Fibroblast of skin of abdomen (primary cell): ENCODE data around the gene TRIM63. TPM values are rescaled to one million over a fixed set of nuclear protein-coding genes. Genes with fewer than 3 reads are reported as not detected.
"Not testable (repeated sequence)": the region's sequence is repeated elsewhere in the genome, so short reads cannot be mapped to it uniquely, and the experiment has no call there.

Experiments used
- DNase-seq: peaks from one replicate; pipeline ENCODE4 v3.0.0-alpha.2; 2013
- polyA plus RNA-seq, 2 experiments: library from polyadenylated mRNA; unstranded; fragments of 120-200 nt; gene quantifications; one replicate each; pipeline ENCODE4 v1.2.1, GENCODE V29; 2013; ENCODE audit not compliant: insufficient read length in 2 of 2

The TRIM63 gene
- polyA plus RNA-seq (2013, experiment 1 of 2; ENCODE audit: insufficient read length), result 0.26 TPM
- polyA plus RNA-seq (2013, experiment 2 of 2; ENCODE audit: insufficient read length), result 0.17 TPM

DNA sequence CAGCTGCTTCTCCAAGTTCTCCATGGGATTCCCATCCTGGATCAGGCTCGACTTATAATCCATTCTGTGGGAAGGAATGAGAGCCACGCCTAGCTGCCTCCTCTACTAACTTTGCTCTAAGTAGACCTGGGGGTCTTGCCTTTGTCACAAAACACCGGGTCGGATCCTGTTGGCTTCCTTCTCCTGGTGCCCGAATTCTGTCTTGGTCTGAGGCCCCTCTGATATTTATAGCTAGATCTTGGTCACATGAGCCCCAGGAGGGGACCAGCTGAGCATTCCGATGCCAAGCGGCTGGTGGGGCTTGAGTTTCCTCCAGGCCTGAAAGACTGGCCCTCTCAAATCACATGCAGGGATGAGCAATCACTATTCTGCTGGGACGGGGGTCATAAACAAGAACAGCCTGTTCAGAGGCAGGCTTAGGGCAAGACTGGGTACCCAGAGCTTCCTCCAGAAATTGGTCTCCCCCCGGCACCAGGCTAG is at the start of gene TRIM63:
Gene TRIM63, minus strand, starts transcription at position 199 of the 480 bp plus-strand sequence. Its CDS starts 136 bp downstream, at position 63.
- DNase-seq, result no peak

DNA sequence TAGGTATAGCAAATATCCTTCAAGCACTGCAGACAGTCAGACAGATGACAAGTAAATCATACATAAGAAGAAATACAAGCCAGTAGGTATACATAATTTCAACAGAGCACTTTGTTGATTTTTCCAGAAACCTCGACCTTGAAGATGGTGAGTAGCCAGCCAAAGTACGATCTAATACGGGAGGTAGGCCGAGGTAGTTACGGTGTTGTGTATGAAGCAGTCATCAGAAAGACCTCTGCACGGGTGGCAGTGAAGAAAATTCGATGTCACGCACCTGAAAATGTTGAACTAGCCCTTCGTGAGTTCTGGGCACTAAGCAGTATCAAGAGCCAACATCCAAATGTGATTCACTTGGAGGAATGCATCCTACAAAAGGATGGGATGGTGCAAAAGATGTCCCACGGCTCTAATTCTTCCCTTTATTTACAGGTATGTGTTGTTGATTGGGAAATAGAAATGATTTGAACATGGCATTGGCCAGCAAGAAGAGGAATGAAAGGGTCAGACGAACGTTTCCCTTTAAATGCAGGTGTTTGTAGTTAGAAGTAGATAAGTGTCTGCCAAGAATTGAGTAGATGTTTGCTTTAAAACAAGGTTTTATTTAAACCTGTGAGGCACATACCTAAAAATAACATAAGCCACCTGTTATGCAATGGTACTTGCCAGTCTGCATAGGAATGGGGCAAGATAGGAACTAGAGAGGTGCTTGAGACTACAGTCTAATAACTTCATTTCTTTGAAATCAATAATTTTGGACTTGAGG is 46.9 kb upstream of the TRIM63 start:
- no peak for DNase-seq

DNA sequence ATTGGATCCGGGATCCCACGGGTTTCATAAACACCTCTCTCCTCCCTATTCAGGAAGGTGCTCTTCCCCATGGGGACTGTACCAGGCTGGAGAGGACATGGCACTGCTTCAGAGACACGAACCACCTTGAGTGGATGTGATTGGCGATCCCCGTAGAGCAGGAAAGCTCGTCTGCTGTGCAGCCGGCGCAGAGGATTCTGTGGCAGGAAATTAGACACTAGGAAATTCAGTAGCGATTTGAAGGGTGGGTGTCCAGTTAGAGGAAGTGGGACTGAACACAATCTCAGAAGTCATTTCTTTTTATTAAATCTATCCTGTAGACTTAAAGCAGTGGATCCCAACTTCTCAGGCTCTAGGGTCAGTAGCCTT is 45.0 kb upstream of the TRIM63 start:
- DNase-seq, result no peak

DNA sequence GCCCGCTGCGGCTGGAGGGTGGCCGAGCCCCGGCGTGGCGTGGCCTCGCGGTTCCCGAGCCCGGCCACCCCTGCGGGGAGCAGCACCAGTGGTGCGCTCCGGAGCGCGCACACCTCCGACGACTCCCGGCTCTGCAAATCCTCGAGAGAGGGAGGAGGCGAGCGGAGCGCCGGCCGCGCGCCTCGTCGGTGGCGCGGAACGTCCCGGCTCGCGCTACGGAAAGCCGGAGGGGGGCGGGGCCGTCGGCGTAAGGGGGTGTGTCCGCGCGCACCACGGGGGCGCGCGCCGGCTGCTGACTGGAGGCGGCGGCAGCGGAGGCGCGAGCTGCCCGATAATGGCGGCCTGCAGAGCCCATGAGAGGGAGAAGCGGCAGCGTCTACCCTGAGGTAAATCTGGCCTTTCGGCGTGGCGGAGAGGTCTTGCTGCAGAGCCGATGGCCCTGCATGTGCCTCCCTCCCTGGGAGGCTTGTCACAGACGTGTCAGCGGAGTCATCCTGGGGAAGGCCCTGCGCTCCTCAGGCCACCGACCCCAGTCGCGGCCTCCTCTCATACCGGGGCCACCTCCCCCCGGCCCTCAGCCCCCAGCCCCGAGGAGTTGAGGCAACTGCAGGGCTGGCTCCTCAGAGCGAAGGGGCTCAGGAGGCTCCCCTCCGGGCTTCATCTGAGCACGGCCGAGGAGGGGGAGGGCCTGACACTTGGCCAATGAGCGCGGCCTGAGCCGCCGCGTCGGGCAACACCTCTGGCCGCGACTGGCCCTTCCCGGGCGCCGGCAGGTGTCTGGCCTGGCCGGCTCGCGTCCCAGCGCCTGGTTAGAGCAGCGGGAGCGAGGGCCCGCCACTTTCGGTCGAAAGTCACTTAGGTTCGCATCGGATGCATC is 44.3 kb upstream of the TRIM63 start, which contains the start of gene PDIK1L:
Gene PDIK1L, plus strand, starts transcription at position 295 of the 877 bp plus-strand sequence. CDS start 2,485 bp downstream, outside the sequence.
- DNase-seq, result peak; percentile 96

DNA sequence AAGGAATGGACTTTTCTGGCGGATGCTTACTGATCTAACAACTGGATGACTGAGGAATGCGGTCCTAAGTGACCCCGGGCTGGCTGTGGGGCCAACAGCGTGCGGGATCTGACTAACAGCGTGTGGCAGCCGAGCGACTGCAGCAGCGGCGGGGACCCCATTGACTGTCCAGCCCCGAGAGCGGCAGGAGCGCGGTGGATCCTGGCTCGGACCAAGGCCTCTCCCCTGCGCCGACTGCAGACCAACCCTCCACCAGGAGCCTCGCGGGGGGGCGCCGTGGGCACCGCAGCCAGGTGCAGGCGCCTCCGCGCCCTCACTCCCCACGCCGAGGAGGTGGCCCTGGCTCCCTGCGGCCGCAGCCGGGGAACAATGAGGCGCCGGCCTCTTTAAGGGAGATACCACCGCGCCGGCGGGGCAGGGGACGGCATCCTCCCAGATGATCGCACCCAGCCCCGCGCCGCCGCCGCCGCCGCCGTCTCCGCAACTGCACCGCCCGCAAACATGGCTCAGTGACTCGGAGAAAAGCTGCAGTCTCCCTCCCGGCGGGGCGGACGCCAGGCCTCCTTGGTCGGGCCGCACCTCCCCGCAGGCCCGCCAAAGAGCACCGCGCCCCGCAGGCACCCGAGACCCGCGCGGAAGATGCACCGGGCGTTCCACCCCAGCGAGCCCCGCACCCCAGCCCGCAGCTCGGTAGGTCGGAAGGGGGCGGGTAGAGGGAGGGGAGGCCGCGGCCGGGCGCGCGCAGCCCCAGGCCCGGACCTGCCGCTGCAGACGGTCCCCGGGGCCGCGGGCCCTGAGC is 43.5 kb upstream of the TRIM63 start:
- peak; percentile 70 for DNase-seq

DNA sequence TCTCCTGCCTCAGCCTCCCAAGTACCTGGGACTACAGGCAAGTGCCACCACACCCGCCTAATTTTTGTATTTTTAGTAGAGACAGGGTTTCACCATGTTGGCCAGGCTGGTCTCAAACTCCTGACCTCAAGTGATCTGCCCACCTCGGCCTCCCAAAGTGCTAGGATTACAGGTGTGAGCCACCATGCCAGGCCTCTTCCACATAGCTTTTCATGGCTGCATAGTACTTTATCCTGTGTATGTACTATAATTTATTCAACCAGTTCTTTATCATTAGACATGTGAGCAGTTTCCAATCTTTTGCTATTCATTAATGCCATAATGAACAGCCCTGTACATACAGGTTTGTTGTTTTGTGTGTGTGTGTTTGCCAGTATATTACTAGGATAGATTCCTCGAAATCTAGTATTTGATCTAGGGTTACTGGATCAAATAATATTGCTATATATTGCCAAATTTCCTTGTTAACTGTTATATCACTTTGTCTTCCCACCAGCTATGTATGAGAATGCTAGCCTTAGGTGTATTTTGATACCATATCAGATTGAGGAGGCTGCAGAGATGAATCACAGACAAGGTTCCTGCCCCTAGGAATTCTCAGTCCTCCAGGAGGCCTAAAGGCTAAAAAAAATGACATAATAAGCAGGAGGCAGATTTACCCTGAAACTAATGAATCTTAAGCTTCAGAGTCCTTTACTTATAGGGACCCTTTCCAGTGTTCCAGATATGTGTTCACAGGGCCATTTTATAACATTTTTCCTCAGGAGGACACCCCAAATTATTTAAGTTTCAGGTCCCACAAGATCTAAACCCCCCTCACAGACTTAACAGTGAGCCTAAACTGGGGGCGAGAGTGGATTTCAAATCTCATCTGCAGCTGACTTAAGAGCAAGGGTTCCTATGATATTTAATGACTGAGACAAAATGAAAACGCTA is 42.1 kb upstream of the TRIM63 start:
- DNase-seq, result no peak

DNA sequence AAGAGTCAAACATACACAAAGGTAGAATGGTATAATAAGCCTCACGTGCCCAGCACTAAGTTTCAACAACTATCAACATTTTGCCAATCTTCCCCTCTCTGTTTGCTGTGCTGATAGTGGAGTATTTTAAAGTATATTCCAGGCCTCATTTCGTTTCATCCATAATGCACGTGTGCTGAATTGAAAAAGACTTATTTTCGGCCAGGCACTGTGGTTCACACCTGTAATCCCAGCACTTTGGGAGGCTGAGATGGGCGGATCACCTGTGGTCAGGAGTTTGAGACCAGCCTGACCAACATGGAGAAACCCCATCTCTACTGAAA is 37.8 kb upstream of the TRIM63 start:
- not testable (repeated sequence) for DNase-seq

DNA sequence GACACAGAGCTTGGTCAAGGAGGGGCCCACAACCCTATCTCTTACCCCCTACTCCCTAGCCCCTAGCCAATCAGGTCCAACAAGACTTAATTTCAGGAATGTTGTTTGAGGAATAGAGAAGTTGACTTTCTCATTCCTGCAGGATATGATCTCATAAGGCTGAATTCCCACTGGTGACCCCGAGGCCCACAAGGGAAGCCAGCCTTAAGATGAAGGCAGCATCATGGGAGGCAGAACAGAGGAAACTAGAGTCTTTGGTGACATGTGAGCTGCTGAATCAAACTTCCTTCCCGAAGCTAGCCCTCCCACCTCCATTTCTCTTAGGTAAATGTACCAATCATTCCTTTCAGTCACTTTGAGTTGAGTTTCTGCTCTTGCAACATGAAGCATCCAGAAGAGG is 35.1 kb upstream of the TRIM63 start:
- DNase-seq, result no peak

DNA sequence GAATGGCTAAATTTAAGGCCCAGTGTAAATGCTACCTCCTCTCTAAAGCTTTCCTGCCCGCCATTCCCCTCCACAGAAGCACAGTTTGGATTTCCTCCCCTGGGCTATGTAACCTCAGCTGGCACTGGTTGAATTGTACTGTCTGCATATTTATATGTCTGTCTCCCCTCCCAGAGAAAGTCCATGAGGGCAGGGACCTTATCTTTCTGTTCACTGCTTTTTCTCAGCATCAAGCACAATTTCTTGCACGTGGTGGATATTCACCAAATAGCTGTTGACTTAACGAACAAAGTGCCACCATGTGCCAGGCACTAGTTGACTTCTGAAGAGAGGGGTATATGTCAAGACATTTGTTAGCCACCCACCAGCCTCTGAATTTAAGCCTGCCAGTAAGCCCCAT is 34.7 kb upstream of the TRIM63 start:
- DNase-seq, result no peak

DNA sequence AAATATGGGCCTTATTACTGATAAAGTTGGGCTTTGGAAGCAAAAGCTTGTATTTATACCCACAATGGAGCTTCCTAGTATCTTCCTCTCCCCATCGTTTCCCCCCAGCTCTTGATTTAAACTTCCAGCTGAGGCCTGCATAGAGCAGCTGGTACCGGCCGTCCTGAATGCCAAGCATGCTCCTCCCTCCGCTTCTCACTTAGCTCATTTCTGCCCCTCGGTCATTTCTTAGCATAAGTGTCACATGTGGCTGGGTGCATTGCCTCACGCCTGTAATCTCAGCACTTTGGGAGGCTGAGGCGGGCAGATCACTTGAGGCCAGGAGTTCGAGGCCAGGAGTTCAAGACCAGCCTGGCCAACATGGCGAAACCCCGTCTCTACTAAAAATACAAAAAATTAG is 32.8 kb upstream of the TRIM63 start:
- DNase-seq, result not testable (repeated sequence)

DNA sequence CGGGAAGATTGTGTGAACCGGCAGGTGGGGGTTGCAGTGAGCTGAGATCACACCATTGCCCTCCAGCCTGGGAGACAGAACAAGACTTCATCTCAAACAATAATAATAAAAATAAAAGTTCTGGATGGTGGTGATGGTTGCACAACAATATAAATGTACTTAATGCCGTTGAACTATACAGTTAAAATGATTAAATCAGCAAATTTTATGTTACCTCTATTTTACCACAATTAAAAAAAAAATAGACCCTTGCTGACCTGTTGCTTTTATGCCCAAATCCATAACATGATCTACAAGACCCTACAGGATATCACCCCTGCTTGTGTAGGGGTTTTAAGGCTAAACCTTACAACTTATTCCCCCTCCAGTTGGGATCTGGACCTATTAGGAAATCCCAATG is 32.4 kb upstream of the TRIM63 start:
- no peak for DNase-seq

DNA sequence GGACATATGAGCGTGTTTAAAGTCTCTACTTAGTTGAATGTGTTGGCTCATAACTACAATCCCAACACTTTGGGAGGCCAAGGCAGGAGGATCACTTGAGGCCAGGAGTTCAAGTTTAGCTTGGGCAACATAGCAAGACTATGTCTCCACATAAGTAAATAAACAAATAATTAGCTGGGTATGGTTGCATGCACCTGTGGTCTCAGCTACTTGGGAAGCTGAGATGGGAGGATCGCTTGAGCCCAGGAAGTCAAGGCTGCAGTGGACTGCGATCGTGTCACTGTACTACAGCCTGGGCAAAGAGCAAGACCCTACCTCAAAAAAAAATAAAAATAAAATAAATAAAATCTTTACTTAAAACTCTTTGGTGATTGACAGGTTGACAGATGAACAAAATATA is 31.2 kb upstream of the TRIM63 start:
- no peak for DNase-seq

DNA sequence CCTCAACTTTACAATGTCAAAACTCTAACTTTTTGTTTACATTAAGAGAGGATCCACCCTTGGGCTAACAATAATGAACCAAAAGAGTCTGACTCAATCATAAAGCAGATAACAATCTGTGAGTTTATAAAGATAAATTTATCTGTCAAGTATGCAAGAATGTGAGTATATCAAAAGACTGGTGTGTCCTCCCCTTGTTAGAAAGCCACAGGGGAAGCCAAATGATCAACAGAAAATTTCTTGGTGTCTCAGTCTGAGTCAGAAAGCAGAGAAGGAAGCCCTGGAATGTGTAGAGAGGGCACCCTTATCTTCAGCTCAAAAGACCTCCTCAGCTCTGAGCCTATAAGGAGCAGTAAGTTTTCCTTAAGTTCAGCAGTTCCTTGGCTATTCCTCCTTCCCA is 30.3 kb upstream of the TRIM63 start:
- peak; percentile 59 for DNase-seq

DNA sequence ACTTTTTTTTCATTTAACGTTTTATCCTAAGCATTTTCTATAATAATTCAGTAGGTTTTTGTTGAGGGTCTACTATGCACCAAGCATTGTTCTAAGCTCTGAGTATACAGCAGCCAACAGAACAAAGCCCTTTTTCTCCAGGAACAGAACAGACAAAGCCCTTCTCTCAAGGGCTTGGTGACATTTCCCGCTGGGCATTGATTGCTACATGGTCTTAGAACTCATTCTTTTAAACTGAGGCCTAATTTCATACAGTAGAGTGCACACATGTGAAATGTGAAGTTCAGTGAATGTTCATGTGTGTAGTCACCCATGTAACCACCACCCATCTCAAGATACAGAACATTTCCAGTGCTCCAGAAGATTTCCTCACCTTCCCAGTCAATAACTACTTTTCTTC is 29.0 kb upstream of the TRIM63 start:
- no peak for DNase-seq

DNA sequence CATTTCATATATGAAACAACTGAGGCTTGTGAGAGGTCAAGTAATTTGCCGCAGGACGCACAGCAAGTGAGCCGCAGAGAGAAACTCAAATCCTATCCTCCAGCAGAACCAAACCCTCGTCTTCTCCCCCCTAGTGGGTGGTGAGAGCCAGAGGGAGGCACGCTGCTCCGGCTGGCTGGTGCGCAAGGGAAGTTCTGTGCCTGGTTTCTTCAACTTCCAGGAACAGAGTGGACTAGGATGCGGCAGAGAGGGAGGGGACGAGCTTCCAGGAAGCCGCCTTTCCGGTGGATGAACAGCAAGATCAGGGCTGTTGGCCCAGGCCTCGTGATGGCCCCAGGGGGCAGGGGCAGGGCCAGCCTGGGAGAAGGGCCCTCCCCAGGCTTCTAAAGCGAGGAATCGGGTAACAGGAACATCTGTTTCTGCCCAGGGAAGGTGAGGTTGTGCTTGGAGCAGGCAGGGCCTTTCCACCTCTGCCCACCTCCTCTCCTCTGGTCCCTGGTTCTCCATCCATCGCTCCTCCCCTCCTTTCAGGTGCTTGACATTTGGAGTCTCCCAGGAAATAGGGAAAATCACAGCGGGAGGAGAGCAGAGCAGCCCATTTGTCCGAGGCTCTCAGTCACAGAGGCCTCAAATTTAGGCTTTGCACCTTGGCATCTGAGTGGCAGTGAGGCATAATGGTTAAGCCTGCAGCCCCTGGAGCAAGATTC is 27.4 kb upstream of the TRIM63 start:
- DNase-seq, result no peak

DNA sequence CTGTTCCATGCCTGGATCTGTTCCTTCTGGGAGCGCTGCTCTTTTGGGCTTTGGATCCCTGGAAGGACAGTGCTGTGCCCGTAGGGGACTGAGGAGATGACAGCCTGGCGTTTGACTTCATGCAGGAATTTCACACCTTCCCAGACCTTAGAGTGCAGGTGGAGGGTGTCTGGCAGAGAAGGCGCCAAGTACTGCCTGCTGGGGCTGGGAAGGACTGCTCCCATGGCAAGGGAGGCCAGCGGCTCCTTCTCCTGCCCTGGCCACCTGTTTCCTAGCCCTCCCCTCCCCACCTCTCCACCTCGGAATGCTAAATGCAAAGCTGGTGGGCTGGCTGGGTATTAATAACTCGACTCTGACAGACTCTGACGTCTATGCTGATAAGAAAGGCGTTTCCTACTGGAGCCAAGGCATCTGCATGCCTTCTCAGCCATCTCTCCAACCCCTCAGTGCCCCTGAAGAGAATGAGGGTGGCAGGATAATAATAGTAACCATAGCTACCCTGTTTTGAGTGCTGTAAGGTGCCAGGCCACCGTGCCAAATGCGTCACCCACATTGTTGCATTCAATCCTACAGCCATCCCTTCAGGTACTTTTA is 26.7 kb upstream of the TRIM63 start:
- DNase-seq, result no peak

DNA sequence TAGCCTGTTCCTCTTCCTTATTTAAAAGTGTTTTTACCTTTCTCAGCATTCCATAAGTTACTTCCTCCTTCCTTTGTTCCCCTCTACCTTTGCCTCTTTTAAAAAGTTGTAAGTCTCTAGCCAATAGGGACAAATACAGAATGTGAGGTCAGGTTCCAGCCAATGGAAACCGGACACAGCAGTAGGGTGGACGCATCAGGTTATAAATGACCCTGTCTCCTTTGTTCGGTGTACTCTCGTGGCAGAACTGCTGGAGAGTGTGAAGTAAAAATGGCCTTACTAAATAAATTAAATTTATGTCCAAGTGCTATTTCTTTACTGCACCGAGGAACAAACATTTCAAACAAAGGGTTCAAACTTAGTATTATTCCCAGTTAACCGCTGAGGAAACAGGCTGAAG is 26.1 kb upstream of the TRIM63 start:
- DNase-seq, result not testable (repeated sequence)

DNA sequence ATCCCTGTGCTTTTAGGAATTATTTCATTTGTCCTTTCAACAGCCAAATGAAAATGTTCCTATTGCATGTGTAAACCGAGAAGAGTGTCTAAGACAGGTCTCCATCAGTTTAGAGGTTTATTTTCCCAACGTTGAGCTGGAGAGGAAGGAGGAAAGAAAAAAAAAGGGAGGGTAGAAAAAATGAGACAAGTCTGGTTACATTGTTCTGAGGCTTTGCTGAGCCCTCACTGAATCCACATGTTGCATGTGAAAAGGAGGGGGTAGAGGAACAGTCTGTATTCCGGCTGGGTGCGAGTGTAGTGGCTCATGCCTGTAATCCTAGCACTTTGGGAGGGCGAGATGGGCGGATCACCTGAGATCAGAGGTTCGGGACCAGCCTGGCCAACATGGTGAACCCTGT is 25.0 kb upstream of the TRIM63 start:
- no peak for DNase-seq

DNA sequence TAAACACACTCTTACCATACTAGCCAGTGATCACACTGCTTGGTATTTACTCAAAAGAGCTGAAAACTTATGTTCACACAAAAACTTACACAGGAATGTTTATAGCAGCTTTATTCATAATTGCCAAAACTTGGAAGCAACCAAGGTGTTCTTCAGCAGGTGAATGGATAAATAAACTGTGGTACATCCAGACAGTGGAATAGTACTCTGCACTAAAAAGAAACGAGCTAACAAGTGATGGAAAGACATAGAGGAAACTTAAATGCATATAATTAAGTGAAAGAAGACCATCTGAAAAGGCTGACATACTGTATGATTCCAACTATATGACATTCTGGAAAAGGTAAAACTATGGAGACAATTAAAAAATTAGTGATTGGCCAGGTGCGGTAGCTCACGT is 23.5 kb upstream of the TRIM63 start:
- DNase-seq, result no peak

DNA sequence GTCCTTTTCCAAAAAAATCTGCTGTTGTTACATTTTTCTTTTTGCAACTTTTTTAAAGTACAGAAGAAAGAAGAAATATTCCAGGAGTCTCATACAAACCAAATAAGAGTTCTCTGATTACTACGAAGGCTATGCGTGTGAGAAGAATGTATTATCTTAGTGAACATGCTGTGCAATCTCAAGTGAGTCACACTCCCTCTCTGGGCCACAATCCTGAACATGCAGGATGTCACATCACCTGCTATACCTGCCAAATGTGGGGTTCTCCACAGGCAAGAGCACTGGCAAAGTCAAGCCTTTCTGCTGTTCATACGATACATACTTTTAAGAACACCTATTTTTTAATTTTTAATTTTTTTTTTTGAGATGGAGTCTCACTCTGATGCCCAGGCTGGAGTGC is 21.7 kb upstream of the TRIM63 start:
- DNase-seq, result no peak

DNA sequence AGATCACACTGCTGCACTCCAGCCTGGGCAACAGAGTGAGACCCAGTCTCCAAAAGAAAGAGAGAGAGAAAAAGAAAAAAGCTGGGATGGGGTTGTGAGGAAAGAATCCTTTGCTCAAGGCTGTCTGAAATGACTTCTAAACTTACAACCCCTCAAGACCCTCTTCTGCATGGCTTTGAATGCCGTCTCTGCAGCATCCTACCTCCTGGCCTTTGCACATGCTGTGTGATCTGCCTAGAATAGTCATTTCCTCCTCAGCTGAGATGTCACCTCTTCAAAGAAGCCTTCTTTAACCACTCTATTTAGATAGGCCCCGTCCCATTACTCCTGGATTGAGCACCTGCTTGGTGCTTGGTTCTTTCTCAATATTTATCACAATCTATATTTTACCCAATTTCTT is 17.4 kb upstream of the TRIM63 start:
- DNase-seq, result no peak
